ENCODE data around the gene FRYL. TPM values are rescaled to one million over a fixed set of nuclear protein-coding genes. Genes with fewer than 3 reads are reported as not detected.
A peak's percentile ranks its signal among the peaks of the same experiment; 100 is the strongest.

The FRYL gene
- total RNA-seq, 1 donor from 2014 or later = 65.5 TPM

DNA sequence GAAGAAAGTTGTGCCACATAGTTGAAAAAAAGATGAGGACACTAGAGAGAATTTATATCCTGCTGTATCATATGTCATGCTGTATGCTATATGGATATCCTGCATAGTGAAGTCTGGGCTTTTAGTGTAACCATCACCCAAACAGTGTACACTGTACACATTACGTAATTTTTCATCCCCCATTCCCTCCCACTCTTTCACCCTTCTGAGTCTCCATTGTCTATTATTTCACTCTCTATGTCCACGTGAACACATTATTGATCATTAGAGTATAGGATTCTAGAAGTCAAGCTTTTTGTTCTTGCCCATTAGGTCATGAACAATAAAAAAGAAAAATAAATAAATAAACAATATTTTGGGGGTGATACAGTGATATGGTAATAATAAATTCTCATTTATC lies 18.0 kb upstream of the FRYL start:
- H3K4me1 Mint-ChIP-seq (ENCODE audit: low read depth) = peaks cover 6% of the 10 kb centered on the region

DNA sequence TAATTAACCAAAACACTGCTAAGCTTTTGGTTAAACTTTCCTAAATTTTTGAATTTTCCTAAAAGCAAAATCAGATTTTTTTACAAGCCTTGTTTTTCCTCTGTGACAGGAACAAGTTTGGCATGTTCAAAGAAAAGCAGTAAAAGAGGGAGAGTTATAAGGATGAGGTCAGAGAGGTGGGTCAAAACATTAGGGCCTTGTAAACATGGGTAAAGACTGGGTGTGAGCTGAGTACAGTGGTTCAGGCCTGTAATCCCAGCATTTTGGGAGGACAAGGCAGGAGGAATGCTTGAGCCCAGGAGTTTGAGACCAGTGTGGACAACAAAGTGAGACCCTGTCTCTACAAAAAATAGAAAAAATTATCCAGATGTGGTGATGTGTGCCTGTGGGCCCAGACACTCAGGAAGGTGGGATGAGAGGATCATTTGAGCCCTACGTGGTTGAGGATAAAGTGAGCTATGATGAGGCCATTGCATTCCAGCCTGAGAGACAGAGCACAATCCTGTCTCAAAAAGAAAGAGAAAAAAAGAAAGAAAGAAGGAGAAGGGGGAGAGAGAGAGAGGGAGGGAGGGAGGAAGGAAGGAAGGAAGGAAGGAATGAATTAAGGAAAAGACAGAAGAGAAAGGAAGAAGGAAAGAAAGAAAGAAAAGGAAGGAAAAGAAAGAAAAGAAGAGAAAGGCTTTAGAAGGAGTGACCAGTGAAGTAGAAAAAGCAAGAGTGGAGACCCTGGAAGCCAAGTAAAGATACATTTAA lies 17.0 kb upstream of the FRYL start:
- Mint-ChIP-seq H3K4me1 (ENCODE audit: low read depth) (peaks cover 6% of the 10 kb centered on the region), H3K4me3 (ENCODE audit: low read depth) (peak overlapping the region; percentile 42), H3K9me3 (ENCODE audit: low read depth) (no peaks in the 10 kb centered on the region), H3K36me3 (ENCODE audit: insufficient read depth) (no peaks in the 10 kb centered on the region), H3K27me3 (no peaks in the 10 kb centered on the region), H3K27ac (no peak overlapping the region)
- DNase-seq (ENCODE audit: low spot score, unreplicated experiment) = no peak
- TF ChIP-seq, protein P1, sequence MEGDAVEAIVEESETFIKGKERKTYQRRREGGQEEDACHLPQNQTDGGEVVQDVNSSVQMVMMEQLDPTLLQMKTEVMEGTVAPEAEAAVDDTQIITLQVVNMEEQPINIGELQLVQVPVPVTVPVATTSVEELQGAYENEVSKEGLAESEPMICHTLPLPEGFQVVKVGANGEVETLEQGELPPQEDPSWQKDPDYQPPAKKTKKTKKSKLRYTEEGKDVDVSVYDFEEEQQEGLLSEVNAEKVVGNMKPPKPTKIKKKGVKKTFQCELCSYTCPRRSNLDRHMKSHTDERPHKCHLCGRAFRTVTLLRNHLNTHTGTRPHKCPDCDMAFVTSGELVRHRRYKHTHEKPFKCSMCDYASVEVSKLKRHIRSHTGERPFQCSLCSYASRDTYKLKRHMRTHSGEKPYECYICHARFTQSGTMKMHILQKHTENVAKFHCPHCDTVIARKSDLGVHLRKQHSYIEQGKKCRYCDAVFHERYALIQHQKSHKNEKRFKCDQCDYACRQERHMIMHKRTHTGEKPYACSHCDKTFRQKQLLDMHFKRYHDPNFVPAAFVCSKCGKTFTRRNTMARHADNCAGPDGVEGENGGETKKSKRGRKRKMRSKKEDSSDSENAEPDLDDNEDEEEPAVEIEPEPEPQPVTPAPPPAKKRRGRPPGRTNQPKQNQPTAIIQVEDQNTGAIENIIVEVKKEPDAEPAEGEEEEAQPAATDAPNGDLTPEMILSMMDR (IDR thresholded peaks at IDR 0.05; ENCODE audit: unreplicated experiment) = no peak

More for the DNA sequence above, 18.0 kb upstream of the FRYL start:
- Mint-ChIP-seq H3K36me3 (ENCODE audit: insufficient read depth) (no peaks in the 10 kb centered on the region), H3K27me3 (no peaks in the 10 kb centered on the region), H3K4me3 (ENCODE audit: low read depth) (no peak overlapping the region), H3K27ac (no peak overlapping the region), H3K9me3 (ENCODE audit: low read depth) (no peaks in the 10 kb centered on the region)
- no peak for DNase-seq (ENCODE audit: low spot score, unreplicated experiment)
- TF ChIP-seq, protein P1 (IDR thresholded peaks at IDR 0.05; ENCODE audit: unreplicated experiment) = no peak

GRCh38 chr4:48796191-48796926 lies 16.3 kb upstream of the FRYL start:
- DNase-seq (ENCODE audit: low spot score, unreplicated experiment) = no peak
- TF ChIP-seq, protein P1 (IDR thresholded peaks at IDR 0.05; ENCODE audit: unreplicated experiment) = no peak
- Mint-ChIP-seq H3K36me3 (ENCODE audit: insufficient read depth) (no peaks in the 10 kb centered on the region), H3K27ac (no peak overlapping the region), H3K9me3 (ENCODE audit: low read depth) (no peaks in the 10 kb centered on the region), H3K4me1 (ENCODE audit: low read depth) (peaks cover 1% of the 10 kb centered on the region), H3K4me3 (ENCODE audit: low read depth) (no peak overlapping the region), H3K27me3 (no peaks in the 10 kb centered on the region)

- no peak overlapping the region for H3K27ac Mint-ChIP-seq
- TF ChIP-seq, protein P1 (IDR thresholded peaks at IDR 0.05; ENCODE audit: unreplicated experiment) = no peak
- H3K9me3 Mint-ChIP-seq (ENCODE audit: low read depth) = no peaks in the 10 kb centered on the region
- H3K27me3 Mint-ChIP-seq = no peaks in the 10 kb centered on the region
- H3K4me1 Mint-ChIP-seq (ENCODE audit: low read depth) = no peaks in the 10 kb centered on the region
- no peak for DNase-seq (ENCODE audit: low spot score, unreplicated experiment)
- no peak overlapping the region for H3K4me3 Mint-ChIP-seq (ENCODE audit: low read depth)
- no peaks in the 10 kb centered on the region for H3K36me3 Mint-ChIP-seq (ENCODE audit: insufficient read depth)
Observed at GRCh38 chr4:48795108-48795507, 15.0 kb upstream of the FRYL start.

GRCh38 chr4:48792348-48793006 lies 12.4 kb upstream of the FRYL start:
- H3K4me1 Mint-ChIP-seq (ENCODE audit: low read depth) = no peaks in the 10 kb centered on the region
- H3K27me3 Mint-ChIP-seq = no peaks in the 10 kb centered on the region
- H3K9me3 Mint-ChIP-seq (ENCODE audit: low read depth) = no peaks in the 10 kb centered on the region
- DNase-seq (ENCODE audit: low spot score, unreplicated experiment) = no peak
- TF ChIP-seq, protein P1 (IDR thresholded peaks at IDR 0.05; ENCODE audit: unreplicated experiment) = no peak
- H3K4me3 Mint-ChIP-seq (ENCODE audit: low read depth) = no peak overlapping the region
- H3K36me3 Mint-ChIP-seq (ENCODE audit: insufficient read depth) = no peaks in the 10 kb centered on the region
- H3K27ac Mint-ChIP-seq = no peak overlapping the region
